NCI-H1436 (cell line): ENCODE data around the gene MTFMT.

Source experiments
- DNase-seq: peaks from one replicate; lab custom pipeline; 2025; lab: John Stamatoyannopoulos, UW

MTFMT gene

GRCh38 chr15:64987136-64987535, 42.3 kb downstream of the MTFMT start:
- no peak for DNase-seq

- DNase-seq: no peak
These were observed 43.9 kb downstream of the MTFMT start for GRCh38 chr15:64985366-64986033.

GRCh38 chr15:64982472-64982871, 47.0 kb downstream of the MTFMT start:
- no peak for DNase-seq

DNA sequence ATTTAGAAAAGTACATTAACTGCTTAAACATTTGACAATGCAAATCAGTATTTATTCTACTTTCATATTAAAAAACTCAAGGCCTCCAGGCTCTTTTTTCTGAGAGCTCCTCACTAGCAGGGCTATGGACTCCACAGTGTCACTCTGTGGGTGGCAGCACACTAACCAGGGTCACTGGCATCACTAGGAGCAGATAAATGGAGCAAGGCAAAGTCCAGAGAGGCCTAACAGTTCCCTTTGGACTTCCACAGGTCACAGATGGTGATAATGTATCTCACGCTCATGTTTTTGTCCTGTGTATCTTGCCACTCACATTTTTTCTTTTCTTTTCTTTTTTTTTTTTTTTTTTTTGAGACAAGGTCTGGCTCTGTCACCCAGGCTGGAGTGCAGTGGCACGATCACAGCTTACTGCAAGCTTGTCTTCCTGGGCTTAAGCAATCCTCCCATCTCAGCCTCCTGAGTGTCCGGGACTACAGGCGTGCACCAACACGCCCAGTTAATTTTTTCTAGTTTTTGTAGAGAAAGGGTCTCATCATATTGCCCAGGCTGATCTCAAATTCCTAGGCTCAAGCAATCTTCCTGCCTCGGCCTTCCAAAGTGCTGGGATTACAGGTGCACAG, 47.5 kb downstream of the MTFMT start:
- no peak for DNase-seq

GRCh38 chr15:64979252-64979710, 50.2 kb downstream of the MTFMT start:
- no peak for DNase-seq

- no peak for DNase-seq
These were observed 54.0 kb downstream of the MTFMT start for GRCh38 chr15:64975390-64975789.

DNA sequence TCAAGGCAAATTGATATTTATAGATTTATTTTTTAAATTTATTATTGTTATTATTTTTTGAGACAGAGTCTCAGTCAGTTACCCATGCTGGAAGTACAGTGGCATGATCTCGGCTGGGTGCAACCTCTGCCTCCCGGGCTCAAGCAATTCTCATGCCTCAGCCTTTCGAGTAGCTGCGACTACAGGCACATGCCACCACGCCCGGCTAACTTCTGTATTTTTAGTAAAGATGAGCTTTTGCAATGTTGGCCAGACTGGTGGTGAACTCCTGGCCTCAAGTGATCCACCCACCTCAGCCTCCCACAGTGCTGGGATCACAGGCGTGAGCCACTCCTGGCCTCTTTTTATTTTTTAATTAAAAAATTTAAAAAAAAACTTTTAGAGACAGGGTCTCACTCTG, 58.7 kb downstream of the MTFMT start:
- no peak for DNase-seq

- DNase-seq: no peak
These were observed 60.0 kb downstream of the MTFMT start for GRCh38 chr15:64969401-64969800.

- no peak for DNase-seq
These were observed 68.4 kb downstream of the MTFMT start for GRCh38 chr15:64961013-64961412.

- DNase-seq: no peak
These were observed 69.3 kb downstream of the MTFMT start for GRCh38 chr15:64960153-64960552.

- DNase-seq: no peak
These were observed 70.3 kb downstream of the MTFMT start for GRCh38 chr15:64959128-64959527.

GRCh38 chr15:64954395-64954794, 75.0 kb downstream of the MTFMT start:
- DNase-seq: no peak

DNA sequence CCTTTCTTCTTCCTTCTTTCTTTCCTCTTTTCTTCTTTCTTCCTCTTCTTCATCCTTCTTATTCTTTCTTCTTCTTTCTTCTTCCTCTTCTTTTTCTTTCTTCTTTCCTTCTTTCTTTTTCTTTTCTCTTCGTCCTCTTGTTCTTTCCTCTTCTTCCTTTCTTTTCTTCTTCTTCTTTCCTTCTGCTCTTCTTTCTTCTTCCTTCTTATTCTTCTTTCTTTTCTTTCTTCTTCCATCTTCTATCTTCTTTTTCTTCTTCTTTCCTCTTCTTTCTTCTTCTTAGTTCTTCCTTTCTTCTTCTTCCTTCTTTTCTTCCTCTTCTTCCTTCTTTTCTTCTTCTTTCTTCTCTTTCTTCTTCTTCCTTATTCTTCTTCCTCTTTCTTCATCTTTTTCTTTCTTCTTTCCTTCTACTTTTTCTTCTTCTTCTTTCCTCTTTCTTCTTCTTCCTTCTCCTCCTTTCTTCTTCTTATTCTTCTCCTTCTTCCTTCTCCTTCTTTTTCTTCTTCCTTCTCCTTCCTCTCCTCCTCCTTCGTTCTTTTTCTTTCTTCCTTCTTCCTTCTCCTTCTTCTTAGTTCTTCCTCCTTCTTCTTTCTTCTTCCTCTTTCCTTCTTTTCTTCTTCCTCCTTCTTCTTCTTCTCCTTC, 77.5 kb downstream of the MTFMT start:
- DNase-seq: no peak
